Measurements from ENCODE around the gene HS1BP3. TPM values are rescaled to one million over a fixed set of nuclear protein-coding genes. Genes with fewer than 3 reads are reported as not detected.

The HS1BP3 gene
- total and polyA plus RNA-seq, 9 of the 15 experiments (the other 6 are each of a cell fraction or from before 2014, with no cell fraction given): 0.41 to 8.3 (median 5.9) TPM

DNA sequence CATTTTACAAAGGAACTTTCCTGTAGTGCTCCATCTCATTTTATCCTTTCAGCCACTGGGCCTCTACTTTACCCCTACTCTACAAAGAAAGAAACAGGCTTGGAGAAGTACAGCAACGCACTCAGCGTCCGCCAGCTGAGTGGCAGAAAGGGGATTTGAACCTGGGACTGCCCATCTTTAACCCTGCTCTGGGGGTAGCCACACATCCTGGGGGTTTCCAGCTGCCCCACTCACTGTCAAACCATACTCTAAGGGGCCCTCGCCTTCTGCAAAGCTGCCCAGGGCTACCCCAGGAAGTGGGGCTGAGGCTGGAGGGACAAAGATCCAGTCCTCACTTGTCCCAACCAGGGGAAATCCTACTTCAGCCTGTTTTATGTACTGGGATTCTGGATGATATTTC lies 17.9 kb downstream of the HS1BP3 start:
- H3K27ac ChIP-seq (ENCODE audit: extremely low read depth, low read depth, low read length): no peak overlapping the region
- H3K4me1 ChIP-seq (replicated peaks in 1 of 2; ENCODE audit: control insufficient read depth in 2 of 2, insufficient read depth in 2 of 2, low read length in 2 of 2): peaks cover 0 to 13% of the 10 kb centered on the region in 2 experiments; a peak in 1 of 5 replicates
- no peak overlapping the region for H3K4me3 ChIP-seq
- ATAC-seq (no peak), FAIRE-seq (no peak), DNase-seq (ENCODE audit: extremely low read depth in 1 of 4, low spot score in 3 of 4) (no peak)
- no peaks in the 10 kb centered on the region for H3K36me3 ChIP-seq (ENCODE audit: control insufficient read depth, insufficient read depth, low read length)
- no peak overlapping the region for H3K9ac ChIP-seq (ENCODE audit: insufficient read depth in 1 of 2, low read depth in 2 of 2, low read length in 2 of 2)
- no peaks in the 10 kb centered on the region for H4K20me1 ChIP-seq (replicated peaks; ENCODE audit: control insufficient read depth, insufficient read depth, low read length)
- intact Hi-C loops (cut with micrococcal nuclease) (loop anchor here (10.0 kb wide), 1 partner anchor 378 kb away; no protein-coding TSS in a partner anchor), in situ Hi-C loops (cut with MboI) (loop anchor here (10.0 kb wide), 1 partner anchor 538 kb away; no protein-coding TSS in a partner anchor)
- H2AFZ ChIP-seq (ENCODE audit: low read depth, low read length): no peak overlapping the region
- no peaks in the 10 kb centered on the region for H3K79me2 ChIP-seq (ENCODE audit: control insufficient read depth, insufficient read depth, low read length)
- POLR2A ChIA-PET: interaction anchor here (1.2 kb wide), 1 partner anchor 19 kb away, joined by 3 read pairs; no protein-coding TSS in a partner anchor
- H3K9me1 ChIP-seq (ENCODE audit: control insufficient read depth, insufficient read depth, low read length): no peaks in the 10 kb centered on the region
- CTCF ChIA-PET (ENCODE audit: low intra/inter-chr PET ratio): interaction anchor here (3.9 kb wide), 1 partner anchor 189 kb away, joined by 54 read pairs; no protein-coding TSS in a partner anchor
- peaks cover 0 to 11% of the 10 kb centered on the region in 2 experiments; a peak in 1 of 5 replicates for H3K27me3 ChIP-seq (ENCODE audit: control insufficient read depth in 2 of 2, insufficient read depth in 2 of 2, low read length in 2 of 2)
- no peak overlapping the region for H3K4me2 ChIP-seq (ENCODE audit: insufficient read depth, low read length)
- BruUV-seq (replicated peaks): no TSS peak
- no peaks in the 10 kb centered on the region for H3K9me3 ChIP-seq (replicated peaks; ENCODE audit: control insufficient read depth, insufficient read depth, low read depth, low read length)
- WGBS (ENCODE audit: insufficient coverage, low coverage, missing lambda C conversion rate): 52% methylated on average over 4 of the region's 4 CpGs
- TF ChIP-seq CHD7 (IDR thresholded peaks at IDR 0.05; ENCODE audit: low read depth, low read length) (no peak), TFAM (CRISPR knock-in tag; conservative IDR thresholded peaks at IDR 0.05) (no peak), FOXP1 (CRISPR knock-in tag; IDR thresholded peaks at IDR 0.05) (no peak), ZBTB43 (CRISPR knock-in tag; IDR thresholded peaks at IDR 0.05) (no peak), ZFP1 (CRISPR knock-in tag; IDR thresholded peaks at IDR 0.05) (no peak), ZEB2 (IDR thresholded peaks at IDR 0.05) (no peak), JUNB (CRISPR knock-in tag; conservative IDR thresholded peaks at IDR 0.05) (no peak), ZNF696 (CRISPR knock-in tag; conservative IDR thresholded peaks at IDR 0.05) (no peak), KDM4B (IDR thresholded peaks at IDR 0.05; ENCODE audit: borderline replicate concordance in 2 of 2, low read depth in 1 of 2) (no peak), DDX20 (tag; IDR thresholded peaks at IDR 0.05; ENCODE audit: low read depth) (no peak)
